ENCODE measurements around the gene TUB. TPM values are rescaled to one million over a fixed set of nuclear protein-coding genes. Genes with fewer than 3 reads are reported as not detected.

TUB gene
- total and polyA plus RNA-seq, 2 of the 13 experiments (the other 11 are each of a cell fraction or from before 2014, with no cell fraction given), result 4.3 to 5.6 TPM

DNA sequence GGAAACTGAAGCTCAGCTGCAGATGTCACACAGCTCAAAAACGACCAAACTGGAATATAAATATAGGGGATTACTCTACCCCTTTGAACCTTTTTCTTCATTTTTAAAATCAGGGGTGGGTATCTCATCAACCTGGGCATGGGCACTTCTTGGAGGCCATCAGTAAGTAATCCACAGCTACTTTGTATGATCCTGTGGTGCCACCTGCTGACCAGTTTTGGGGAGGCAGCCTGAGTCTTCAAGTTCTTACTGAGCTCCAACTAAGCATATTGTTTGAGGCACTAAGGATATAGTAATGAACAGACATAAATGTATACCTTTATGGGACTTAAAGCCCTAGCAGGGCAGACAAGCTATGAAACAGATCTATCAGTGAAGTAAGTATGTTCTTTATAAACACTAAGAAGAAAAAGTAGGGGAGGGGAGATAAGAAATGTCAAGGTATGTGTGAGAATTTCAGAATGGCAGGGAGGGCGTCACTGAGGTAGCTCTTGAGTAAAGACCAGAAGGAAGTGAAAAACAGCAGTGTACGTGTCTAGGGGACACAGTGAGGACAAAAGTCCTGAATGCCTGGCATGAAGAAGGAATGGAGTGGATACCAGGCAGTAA, 18.4 kb downstream of the TUB start:
- FAIRE-seq, result peak; percentile 87
- ChIA-PET CTCF (ENCODE audit: low intra/inter-chr PET ratio, low total read pairs) (interaction anchor here (1.2 to 1.6 kb wide), 4 partner anchors 65 to 95 kb away, joined by 4 to 25 read pairs (median 12); no protein-coding TSS in a partner anchor), POLR2A (interaction anchor here (1.4 kb wide), 1 partner anchor 93 kb away, joined by 4 read pairs; no protein-coding TSS in a partner anchor)
- Histone ChIP-seq H4K20me1 (ENCODE audit: insufficient read depth, low read length) (no peaks in the 10 kb centered on the region), H3K4me3 (replicated peaks in 1 of 3; ENCODE audit: insufficient read depth in 1 of 3, low read depth in 2 of 3, low read length in 3 of 3) (no peak overlapping the region), H2AFZ (ENCODE audit: low read length) (no peak overlapping the region), H3K36me3 (replicated peaks in 1 of 2; ENCODE audit: control insufficient read depth in 1 of 2, insufficient read depth in 2 of 2, low read length in 2 of 2) (peaks cover 0 to 8% of the 10 kb centered on the region in 2 experiments; a peak in 3 of 5 replicates), H3K4me2 (ENCODE audit: low read depth, low read length) (no peak overlapping the region), H3K27me3 (ENCODE audit: control insufficient read depth in 1 of 2, insufficient read depth in 2 of 2, low read length in 2 of 2) (no peaks in the 10 kb centered on the region), H3K27ac (ENCODE audit: extremely low read length, insufficient read depth, low read length) (no peak overlapping the region), H3K9me3 (ENCODE audit: low read length) (no peaks in the 10 kb centered on the region), H3K79me2 (ENCODE audit: insufficient read depth, low read length) (no peaks in the 10 kb centered on the region), H3K4me1 (ENCODE audit: insufficient read depth, low read length) (no peaks in the 10 kb centered on the region), H3K9ac (ENCODE audit: insufficient read depth, low read depth, low read length) (no peak overlapping the region)
- peak; percentile 48 for DNase-seq (ENCODE audit: low spot score)
- no TSS peak for BruUV-seq (replicated peaks)
- ATAC-seq, result peak; percentile 80
- 49% methylated on average over 3 of the region's 3 CpGs for WGBS (ENCODE audit: low lambda C conversion rate)
- in situ Hi-C loops (cut with HindIII; ENCODE audit: extremely low pct_ligation_motif_present, low pct_unique_long_range_greater_than_20kb) (loop anchor here (5.0 to 10.0 kb wide), 2 partner anchors 67 to 95 kb away; no protein-coding TSS in a partner anchor), intact Hi-C loops (cut with micrococcal nuclease; ENCODE audit: unreplicated experiment) (loop anchor here (1.0 to 10.0 kb wide), 4 partner anchors 66 to 1002 kb away; no protein-coding TSS in a partner anchor)
- no peak for TF ChIP-seq RFX1 (IDR thresholded peaks at IDR 0.05)
- TF ChIP-seq, protein P1, sequence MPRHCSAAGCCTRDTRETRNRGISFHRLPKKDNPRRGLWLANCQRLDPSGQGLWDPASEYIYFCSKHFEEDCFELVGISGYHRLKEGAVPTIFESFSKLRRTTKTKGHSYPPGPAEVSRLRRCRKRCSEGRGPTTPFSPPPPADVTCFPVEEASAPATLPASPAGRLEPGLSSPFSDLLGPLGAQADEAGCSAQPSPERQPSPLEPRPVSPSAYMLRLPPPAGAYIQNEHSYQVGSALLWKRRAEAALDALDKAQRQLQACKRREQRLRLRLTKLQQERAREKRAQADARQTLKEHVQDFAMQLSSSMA (CRISPR knock-in tag; IDR thresholded peaks at IDR 0.05), result no peak
- TF ChIP-seq, protein P2, sequence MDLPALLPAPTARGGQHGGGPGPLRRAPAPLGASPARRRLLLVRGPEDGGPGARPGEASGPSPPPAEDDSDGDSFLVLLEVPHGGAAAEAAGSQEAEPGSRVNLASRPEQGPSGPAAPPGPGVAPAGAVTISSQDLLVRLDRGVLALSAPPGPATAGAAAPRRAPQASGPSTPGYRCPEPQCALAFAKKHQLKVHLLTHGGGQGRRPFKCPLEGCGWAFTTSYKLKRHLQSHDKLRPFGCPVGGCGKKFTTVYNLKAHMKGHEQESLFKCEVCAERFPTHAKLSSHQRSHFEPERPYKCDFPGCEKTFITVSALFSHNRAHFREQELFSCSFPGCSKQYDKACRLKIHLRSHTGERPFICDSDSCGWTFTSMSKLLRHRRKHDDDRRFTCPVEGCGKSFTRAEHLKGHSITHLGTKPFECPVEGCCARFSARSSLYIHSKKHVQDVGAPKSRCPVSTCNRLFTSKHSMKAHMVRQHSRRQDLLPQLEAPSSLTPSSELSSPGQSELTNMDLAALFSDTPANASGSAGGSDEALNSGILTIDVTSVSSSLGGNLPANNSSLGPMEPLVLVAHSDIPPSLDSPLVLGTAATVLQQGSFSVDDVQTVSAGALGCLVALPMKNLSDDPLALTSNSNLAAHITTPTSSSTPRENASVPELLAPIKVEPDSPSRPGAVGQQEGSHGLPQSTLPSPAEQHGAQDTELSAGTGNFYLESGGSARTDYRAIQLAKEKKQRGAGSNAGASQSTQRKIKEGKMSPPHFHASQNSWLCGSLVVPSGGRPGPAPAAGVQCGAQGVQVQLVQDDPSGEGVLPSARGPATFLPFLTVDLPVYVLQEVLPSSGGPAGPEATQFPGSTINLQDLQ (CRISPR knock-in tag; IDR thresholded peaks at IDR 0.05), result no peak
- no peak for TF ChIP-seq ATF7-NPFF (CRISPR knock-in tag; IDR thresholded peaks at IDR 0.05; ENCODE audit: low read depth)
- TF ChIP-seq, protein P3, sequence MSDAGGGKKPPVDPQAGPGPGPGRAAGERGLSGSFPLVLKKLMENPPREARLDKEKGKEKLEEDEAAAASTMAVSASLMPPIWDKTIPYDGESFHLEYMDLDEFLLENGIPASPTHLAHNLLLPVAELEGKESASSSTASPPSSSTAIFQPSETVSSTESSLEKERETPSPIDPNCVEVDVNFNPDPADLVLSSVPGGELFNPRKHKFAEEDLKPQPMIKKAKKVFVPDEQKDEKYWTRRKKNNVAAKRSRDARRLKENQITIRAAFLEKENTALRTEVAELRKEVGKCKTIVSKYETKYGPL (CRISPR knock-in tag; IDR thresholded peaks at IDR 0.05), result no peak
- TF ChIP-seq, protein P4, sequence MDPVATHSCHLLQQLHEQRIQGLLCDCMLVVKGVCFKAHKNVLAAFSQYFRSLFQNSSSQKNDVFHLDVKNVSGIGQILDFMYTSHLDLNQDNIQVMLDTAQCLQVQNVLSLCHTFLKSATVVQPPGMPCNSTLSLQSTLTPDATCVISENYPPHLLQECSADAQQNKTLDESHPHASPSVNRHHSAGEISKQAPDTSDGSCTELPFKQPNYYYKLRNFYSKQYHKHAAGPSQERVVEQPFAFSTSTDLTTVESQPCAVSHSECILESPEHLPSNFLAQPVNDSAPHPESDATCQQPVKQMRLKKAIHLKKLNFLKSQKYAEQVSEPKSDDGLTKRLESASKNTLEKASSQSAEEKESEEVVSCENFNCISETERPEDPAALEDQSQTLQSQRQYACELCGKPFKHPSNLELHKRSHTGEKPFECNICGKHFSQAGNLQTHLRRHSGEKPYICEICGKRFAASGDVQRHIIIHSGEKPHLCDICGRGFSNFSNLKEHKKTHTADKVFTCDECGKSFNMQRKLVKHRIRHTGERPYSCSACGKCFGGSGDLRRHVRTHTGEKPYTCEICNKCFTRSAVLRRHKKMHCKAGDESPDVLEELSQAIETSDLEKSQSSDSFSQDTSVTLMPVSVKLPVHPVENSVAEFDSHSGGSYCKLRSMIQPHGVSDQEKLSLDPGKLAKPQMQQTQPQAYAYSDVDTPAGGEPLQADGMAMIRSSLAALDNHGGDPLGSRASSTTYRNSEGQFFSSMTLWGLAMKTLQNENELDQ (CRISPR knock-in tag; IDR thresholded peaks at IDR 0.05; ENCODE audit: borderline replicate concordance), result no peak
- TF ChIP-seq, protein P5, sequence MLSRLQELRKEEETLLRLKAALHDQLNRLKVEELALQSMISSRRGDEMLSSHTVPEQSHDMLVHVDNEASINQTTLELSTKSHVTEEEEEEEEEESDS (CRISPR knock-in tag; IDR thresholded peaks at IDR 0.05; ENCODE audit: borderline replicate concordance), result no peak
- no peak for TF ChIP-seq ZC3H13 (CRISPR knock-in tag; IDR thresholded peaks at IDR 0.05)
- no peak for TF ChIP-seq ZNF768 (CRISPR knock-in tag; IDR thresholded peaks at IDR 0.05)
- TF ChIP-seq MIER3 (CRISPR knock-in tag; IDR thresholded peaks at IDR 0.05; ENCODE audit: borderline replicate concordance), result no peak
- TF ChIP-seq PAWR (CRISPR knock-in tag; IDR thresholded peaks at IDR 0.05; ENCODE audit: borderline replicate concordance), result no peak
- TF ChIP-seq, protein P6, sequence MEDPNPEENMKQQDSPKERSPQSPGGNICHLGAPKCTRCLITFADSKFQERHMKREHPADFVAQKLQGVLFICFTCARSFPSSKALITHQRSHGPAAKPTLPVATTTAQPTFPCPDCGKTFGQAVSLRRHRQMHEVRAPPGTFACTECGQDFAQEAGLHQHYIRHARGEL (CRISPR knock-in tag; IDR thresholded peaks at IDR 0.05), result no peak
- TF ChIP-seq, protein P7, sequence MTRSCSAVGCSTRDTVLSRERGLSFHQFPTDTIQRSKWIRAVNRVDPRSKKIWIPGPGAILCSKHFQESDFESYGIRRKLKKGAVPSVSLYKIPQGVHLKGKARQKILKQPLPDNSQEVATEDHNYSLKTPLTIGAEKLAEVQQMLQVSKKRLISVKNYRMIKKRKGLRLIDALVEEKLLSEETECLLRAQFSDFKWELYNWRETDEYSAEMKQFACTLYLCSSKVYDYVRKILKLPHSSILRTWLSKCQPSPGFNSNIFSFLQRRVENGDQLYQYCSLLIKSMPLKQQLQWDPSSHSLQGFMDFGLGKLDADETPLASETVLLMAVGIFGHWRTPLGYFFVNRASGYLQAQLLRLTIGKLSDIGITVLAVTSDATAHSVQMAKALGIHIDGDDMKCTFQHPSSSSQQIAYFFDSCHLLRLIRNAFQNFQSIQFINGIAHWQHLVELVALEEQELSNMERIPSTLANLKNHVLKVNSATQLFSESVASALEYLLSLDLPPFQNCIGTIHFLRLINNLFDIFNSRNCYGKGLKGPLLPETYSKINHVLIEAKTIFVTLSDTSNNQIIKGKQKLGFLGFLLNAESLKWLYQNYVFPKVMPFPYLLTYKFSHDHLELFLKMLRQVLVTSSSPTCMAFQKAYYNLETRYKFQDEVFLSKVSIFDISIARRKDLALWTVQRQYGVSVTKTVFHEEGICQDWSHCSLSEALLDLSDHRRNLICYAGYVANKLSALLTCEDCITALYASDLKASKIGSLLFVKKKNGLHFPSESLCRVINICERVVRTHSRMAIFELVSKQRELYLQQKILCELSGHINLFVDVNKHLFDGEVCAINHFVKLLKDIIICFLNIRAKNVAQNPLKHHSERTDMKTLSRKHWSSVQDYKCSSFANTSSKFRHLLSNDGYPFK (CRISPR knock-in tag; IDR thresholded peaks at IDR 0.05; ENCODE audit: borderline replicate concordance), result no peak

All from HepG2 (cell line).